ENCODE measurements around the gene TFF3. TPM values are rescaled to one million over a fixed set of nuclear protein-coding genes. Genes with fewer than 3 reads are reported as not detected.

The TFF3 gene
- total RNA-seq, 1 experiment from 2014 or later: 2.6 TPM

DNA sequence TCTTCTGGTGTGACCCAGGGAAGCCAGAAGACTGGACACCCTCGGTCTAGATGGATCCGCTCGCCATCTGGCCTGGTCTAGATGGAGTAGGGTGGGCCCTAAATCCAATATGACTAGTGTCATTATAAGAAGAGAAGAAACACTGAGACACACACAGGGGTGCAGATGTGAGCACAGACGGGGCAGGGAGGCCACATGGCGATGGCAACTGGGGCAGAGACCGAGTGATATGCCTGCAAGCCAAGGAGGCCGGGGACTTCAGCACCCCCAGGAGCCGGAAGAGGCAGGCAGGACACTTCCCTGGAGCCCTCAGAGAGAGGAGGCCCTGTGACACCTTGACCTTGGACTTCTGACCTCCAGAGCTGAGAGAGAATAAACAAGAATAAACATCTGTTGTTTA is 5.6 kb upstream of the TFF3 start:
- no peak for DNase-seq (ENCODE audit: low read depth)

GRCh38 chr21:42319851-42320572 is 4.8 kb upstream of the TFF3 start:
- no peak for DNase-seq (ENCODE audit: low read depth)

- DNase-seq (ENCODE audit: low read depth): no peak
Observed at GRCh38 chr21:42319376-42319775, 4.2 kb upstream of the TFF3 start.

- DNase-seq (ENCODE audit: low read depth): no peak
Observed at GRCh38 chr21:42317826-42318746, 2.9 kb upstream of the TFF3 start.

DNA sequence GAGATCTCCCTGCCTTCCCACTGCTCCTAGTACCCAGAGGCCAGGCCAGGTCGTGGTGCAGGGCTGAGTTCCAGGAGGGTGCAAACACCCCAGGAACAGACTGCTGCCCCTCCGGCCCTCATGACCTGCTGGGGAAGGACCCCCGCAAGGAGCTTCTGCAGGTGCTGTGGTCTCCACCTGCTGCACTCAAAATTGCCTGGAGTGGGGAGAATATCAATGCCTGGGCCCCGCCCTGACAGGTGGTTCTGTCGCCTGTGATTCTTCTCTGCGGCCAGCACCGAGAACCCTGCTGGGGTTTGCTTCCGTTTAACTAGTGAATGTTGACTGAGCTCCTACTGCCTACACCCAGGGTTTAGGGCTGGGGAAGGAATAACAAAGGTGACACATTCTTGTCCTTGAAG is 2.1 kb upstream of the TFF3 start:
- no peak for DNase-seq (ENCODE audit: low read depth)

- no peak for DNase-seq (ENCODE audit: low read depth)
Observed at GRCh38 chr21:42316891-42317290, 1.7 kb upstream of the TFF3 start.

GRCh38 chr21:42314616-42315295 is 453 bp downstream of the TFF3 start:
- no peak for DNase-seq (ENCODE audit: low read depth)

- DNase-seq (ENCODE audit: low read depth): no peak
Observed at GRCh38 chr21:42313501-42313969, 1.7 kb downstream of the TFF3 start.

GRCh38 chr21:42312626-42313104 is 2.5 kb downstream of the TFF3 start:
- no peak for DNase-seq (ENCODE audit: low read depth)

GRCh38 chr21:42311816-42312625 is 3.2 kb downstream of the TFF3 start:
- DNase-seq (ENCODE audit: low read depth): no peak

DNA sequence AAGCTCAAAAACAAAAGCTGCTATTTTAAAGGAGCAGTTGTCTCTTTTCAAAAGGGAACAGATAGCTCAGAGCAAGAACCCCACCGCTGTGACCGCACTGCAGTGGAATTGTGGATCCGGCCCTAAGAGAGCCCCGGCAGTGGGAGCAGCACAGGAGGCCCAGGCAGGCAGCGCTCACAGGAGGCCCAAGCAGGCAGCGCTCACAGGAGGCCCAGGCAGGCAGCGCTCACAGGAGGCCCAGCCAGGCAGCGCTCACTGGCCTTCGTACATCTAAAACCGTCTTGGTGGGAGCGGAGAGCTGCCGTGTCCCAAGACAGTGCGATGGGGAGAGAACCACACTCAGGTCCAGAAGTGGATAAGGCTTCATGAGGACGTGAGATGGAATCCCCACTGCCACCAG is 4.0 kb downstream of the TFF3 start:
- DNase-seq (ENCODE audit: low read depth): no peak

DNA sequence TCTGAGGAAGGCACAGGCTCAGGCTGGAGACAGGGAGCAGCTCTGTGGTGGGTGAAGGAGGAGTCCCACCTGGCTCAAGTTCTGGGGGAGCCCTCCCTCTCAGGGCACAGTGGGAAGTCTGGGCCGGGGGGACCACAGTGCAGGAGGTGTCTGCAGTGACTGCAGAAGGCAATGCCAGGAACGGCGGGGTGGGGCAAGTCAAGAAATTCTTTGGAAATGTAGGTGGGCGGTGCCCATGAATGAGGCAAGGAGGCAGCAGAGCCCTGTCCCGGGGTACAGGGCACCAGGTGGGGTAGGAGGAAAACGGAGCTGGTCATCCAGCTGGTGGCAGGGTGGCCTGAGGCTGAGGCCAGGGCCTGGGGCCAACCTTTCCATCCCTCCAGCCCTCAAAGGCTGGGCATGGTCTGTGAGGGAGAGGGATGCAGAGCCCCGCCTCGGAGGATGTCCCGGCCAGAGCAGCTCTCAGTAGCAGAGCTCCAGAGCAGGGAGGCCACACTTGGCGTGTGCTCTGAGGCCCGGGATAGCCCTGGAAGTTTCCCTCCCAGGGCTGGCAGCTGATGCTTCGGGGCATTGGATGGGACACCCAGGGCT is 4.7 kb downstream of the TFF3 start:
- no peak for DNase-seq (ENCODE audit: low read depth)

GRCh38 chr21:42309753-42310213 is 5.4 kb downstream of the TFF3 start:
- DNase-seq (ENCODE audit: low read depth): no peak

DNA sequence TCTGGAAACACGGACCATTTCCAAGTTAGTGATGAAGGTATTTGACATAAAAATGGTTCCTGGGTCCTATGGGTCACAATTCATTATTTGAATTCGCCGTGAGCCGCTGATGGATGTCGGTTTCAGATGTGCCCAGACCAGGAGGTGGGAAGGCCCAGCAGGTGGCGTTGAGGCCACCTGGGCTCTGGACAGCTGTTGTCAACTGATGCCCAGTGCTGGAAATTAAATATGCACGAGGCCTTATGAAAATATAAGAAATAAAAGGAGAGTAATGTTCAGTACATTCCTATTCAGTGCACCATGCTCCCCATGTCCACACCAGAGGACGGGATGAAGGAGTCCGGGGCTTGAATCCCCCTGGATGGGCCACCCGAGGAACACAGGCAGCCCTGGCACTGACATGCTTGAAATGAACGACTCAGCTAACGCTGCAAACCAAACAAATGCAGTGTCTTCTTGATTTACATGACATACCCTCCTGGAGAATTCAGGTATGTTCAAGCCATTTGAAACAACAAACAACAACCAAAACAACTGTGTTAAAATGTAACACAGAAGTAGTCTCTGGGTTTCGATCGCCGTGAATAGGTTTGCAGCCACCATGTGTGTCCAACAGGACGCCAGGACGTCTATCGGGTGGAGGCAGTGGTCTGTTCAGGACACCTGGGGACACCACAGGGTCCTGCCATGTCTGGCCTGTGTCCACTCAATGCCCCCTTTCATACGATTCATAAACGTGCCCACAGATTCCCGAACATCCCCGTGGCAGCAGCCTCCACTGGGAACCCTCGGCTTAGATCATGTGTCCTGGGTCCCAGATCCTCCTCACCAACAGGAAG is 6.1 kb downstream of the TFF3 start:
- no peak for DNase-seq (ENCODE audit: low read depth)

- DNase-seq (ENCODE audit: low read depth): no peak
Observed at GRCh38 chr21:42308161-42308913, 6.9 kb downstream of the TFF3 start.

GRCh38 chr21:42307106-42307505 is 8.1 kb downstream of the TFF3 start:
- no peak for DNase-seq (ENCODE audit: low read depth)

DNA sequence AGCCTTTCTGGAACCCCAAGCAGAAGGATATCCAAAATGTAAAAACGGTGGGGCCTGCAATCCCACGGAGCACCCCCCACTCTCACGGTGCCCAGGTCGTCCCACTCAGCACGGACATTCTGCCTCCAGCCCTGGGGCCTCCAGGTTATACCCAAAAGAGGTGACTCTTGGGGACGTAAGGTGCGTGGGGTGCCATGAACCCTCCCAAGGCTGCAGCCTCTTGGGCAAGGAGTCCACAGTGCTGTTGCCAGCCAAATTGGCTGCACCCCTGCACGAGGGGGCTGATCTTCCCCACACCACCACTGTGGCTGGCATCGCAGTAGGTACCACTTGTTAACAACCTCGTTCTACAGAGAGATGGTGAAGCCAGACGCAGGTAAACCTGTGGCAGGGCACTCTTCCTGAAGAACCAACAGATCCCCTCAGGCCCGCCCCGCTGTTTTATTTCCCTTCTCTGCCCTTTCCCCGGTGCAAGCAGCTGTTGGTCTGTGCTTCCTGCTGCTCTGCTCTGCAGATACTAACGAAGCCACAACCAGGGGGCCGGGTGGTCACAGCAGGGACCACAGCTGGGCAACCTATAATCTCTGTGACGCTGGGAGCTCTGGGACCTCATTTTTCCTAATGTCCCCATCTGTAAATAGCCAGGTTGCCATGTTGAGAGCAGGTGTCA is 8.7 kb downstream of the TFF3 start:
- no peak for DNase-seq (ENCODE audit: low read depth)

DNA sequence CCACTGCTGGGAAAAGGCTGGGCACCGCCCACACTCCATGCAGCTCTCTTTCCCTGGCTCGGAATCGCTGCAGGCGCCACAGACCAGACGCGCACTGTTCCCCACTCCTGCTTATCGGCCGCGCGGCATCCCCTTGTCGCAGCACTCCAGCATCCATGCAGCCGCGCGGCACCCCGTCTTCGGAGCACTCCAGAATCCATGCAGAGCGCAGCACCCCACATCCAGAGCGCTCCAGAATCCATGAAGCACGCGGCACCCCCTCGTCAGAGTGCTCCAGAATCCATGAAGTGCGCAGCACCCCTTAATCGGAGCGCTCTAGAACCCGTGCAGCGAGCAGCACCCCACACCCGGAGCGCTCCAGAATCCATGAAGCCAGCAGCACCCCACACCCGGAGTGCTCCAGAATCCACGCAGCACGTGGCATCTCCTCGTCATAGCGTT is 9.5 kb downstream of the TFF3 start:
- DNase-seq (ENCODE audit: low read depth): no peak
